Ramos (cell line): ENCODE data around the gene ITSN1.

Experiments
- in situ Hi-C: fragments of 300-500 bp; cut with MboI; formaldehyde crosslinking; loops from one replicate; pipeline ENCODE4 v1.14.3; 2022; ENCODE audit warnings: low sequenced_read_pairs; ENCODE audit not compliant: unreplicated experiment

Gene ITSN1

GRCh38 chr21:33828083-33828482 is 185.8 kb downstream of the ITSN1 start:
- in situ Hi-C loops = no loop called here

GRCh38 chr21:33828577-33828976 is 186.3 kb downstream of the ITSN1 start:
- in situ Hi-C loops = no loop called here

- in situ Hi-C loops = no loop called here
Observed at GRCh38 chr21:33829844-33830243, 187.5 kb downstream of the ITSN1 start.

GRCh38 chr21:33831962-33832659 is 189.8 kb downstream of the ITSN1 start:
- in situ Hi-C loops = no loop called here

- in situ Hi-C loops = no loop called here
Observed at GRCh38 chr21:33834801-33835500, 192.7 kb downstream of the ITSN1 start.

- in situ Hi-C loops = no loop called here
Observed at GRCh38 chr21:33835920-33836319, 193.6 kb downstream of the ITSN1 start.

- in situ Hi-C loops = no loop called here
Observed at GRCh38 chr21:33836408-33836807, 194.1 kb downstream of the ITSN1 start.

GRCh38 chr21:33839167-33839716 is 196.9 kb downstream of the ITSN1 start:
- in situ Hi-C loops = no loop called here

- in situ Hi-C loops = no loop called here
Observed at GRCh38 chr21:33839806-33840205, 197.5 kb downstream of the ITSN1 start.

- in situ Hi-C loops = no loop called here
Observed at GRCh38 chr21:33840771-33841170, 198.5 kb downstream of the ITSN1 start.

GRCh38 chr21:33841561-33841960 is 199.3 kb downstream of the ITSN1 start:
- in situ Hi-C loops = no loop called here

- in situ Hi-C loops = no loop called here
Observed at GRCh38 chr21:33843216-33843615, 200.9 kb downstream of the ITSN1 start.

GRCh38 chr21:33844104-33844889 is 202.0 kb downstream of the ITSN1 start:
- in situ Hi-C loops = no loop called here

GRCh38 chr21:33844890-33845205 is 202.5 kb downstream of the ITSN1 start:
- in situ Hi-C loops = no loop called here

- in situ Hi-C loops = no loop called here
Observed at GRCh38 chr21:33846141-33846540, 203.8 kb downstream of the ITSN1 start.

- in situ Hi-C loops = no loop called here
Observed at GRCh38 chr21:33847588-33848248, 205.4 kb downstream of the ITSN1 start.

GRCh38 chr21:33848249-33848953 is 206.1 kb downstream of the ITSN1 start:
- in situ Hi-C loops = no loop called here

- in situ Hi-C loops = no loop called here
Observed at GRCh38 chr21:33849834-33850233, 207.5 kb downstream of the ITSN1 start.

GRCh38 chr21:33850401-33850800 is 208.1 kb downstream of the ITSN1 start:
- in situ Hi-C loops = no loop called here

- in situ Hi-C loops = no loop called here
Observed at GRCh38 chr21:33850985-33851384, 208.7 kb downstream of the ITSN1 start.
